ENCODE results near the gene ANGPT4. TPM values are rescaled to one million over a fixed set of nuclear protein-coding genes. Genes with fewer than 3 reads are reported as not detected.
"Not testable (repeated sequence)": the region's sequence is repeated elsewhere in the genome, so short reads cannot be mapped to it uniquely, and the experiment has no call there.

ANGPT4 gene
- total RNA-seq, 4 donors from 2014 or later, result 0.27 TPM; not detected in 3

GRCh38 chr20:905396-905961, 10.7 kb downstream of the ANGPT4 start:
- no peak for DNase-seq
- TF ChIP-seq POLR2A (IDR thresholded peaks at IDR 0.05) (no peak), CTCF (IDR thresholded peaks at IDR 0.05) (no peak)
- H3K36me3 ChIP-seq, result no peaks in the 10 kb centered on the region
- H3K27ac ChIP-seq, result no peak overlapping the region
- no peak overlapping the region for H3K4me3 ChIP-seq
- no peaks in the 10 kb centered on the region for H3K9me3 ChIP-seq
- no peaks in the 10 kb centered on the region for H3K4me1 ChIP-seq
- no peaks in the 10 kb centered on the region for H3K27me3 ChIP-seq

GRCh38 chr20:904039-904545, 12.0 kb downstream of the ANGPT4 start:
- no peak for DNase-seq
- Histone ChIP-seq H3K9me3 (no peaks in the 10 kb centered on the region), H3K27me3 (no peaks in the 10 kb centered on the region), H3K4me1 (no peaks in the 10 kb centered on the region), H3K4me3 (no peak overlapping the region), H3K36me3 (no peaks in the 10 kb centered on the region), H3K27ac (no peak overlapping the region)
- TF ChIP-seq POLR2A (IDR thresholded peaks at IDR 0.05) (no peak), CTCF (IDR thresholded peaks at IDR 0.05) (no peak)

- not testable (repeated sequence) for H3K36me3 ChIP-seq, H3K4me1 ChIP-seq, H3K27ac ChIP-seq, DNase-seq, H3K27me3 ChIP-seq, H3K9me3 ChIP-seq, H3K4me3 ChIP-seq
Measured at GRCh38 chr20:897436-897835, 18.7 kb downstream of the ANGPT4 start.

GRCh38 chr20:896501-897025, 19.6 kb downstream of the ANGPT4 start:
- H3K4me3 ChIP-seq, result no peak overlapping the region
- H3K36me3 ChIP-seq, result no peaks in the 10 kb centered on the region
- no peaks in the 10 kb centered on the region for H3K27me3 ChIP-seq
- no peak overlapping the region for H3K27ac ChIP-seq
- H3K9me3 ChIP-seq, result no peaks in the 10 kb centered on the region
- TF ChIP-seq CTCF (IDR thresholded peaks at IDR 0.05) (no peak), POLR2A (IDR thresholded peaks at IDR 0.05) (no peak)
- H3K4me1 ChIP-seq, result no peaks in the 10 kb centered on the region
- no peak for DNase-seq

GRCh38 chr20:892371-892770, 23.8 kb downstream of the ANGPT4 start:
- not testable (repeated sequence) for H3K4me1 ChIP-seq, H3K4me3 ChIP-seq, DNase-seq, H3K27me3 ChIP-seq, H3K9me3 ChIP-seq, H3K27ac ChIP-seq, H3K36me3 ChIP-seq

- H3K36me3 ChIP-seq, result no peaks in the 10 kb centered on the region
- H3K27me3 ChIP-seq, result no peaks in the 10 kb centered on the region
- H3K27ac ChIP-seq, result no peak overlapping the region
- DNase-seq, result no peak
- H3K9me3 ChIP-seq, result no peaks in the 10 kb centered on the region
- TF ChIP-seq CTCF (IDR thresholded peaks at IDR 0.05) (no peak), POLR2A (IDR thresholded peaks at IDR 0.05) (no peak)
- H3K4me3 ChIP-seq, result no peak overlapping the region
- no peaks in the 10 kb centered on the region for H3K4me1 ChIP-seq
Measured at GRCh38 chr20:891706-892080, 24.4 kb downstream of the ANGPT4 start.
